ENCODE data around the gene XDH.

XDH gene

DNA sequence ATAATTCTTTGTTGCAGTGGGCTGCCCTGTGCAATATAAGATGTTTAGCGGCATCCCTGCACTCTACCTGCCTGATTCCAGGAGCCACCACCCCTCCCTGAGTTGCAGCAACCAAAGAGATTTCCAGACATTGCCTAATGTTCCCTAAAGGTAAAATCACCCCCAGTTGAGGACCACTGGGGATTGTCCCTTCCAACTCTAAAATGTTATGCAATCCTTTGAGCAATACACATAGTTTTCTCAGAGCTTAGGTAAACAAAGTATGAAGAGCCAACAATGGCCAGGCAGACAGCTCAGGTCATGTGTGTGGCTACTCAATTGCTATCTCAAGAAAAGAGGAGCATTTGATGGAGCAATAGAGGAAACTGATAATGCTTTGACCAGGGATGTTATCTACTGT, 87.0 kb downstream of the XDH start:
- DNase-seq: no peak

DNA sequence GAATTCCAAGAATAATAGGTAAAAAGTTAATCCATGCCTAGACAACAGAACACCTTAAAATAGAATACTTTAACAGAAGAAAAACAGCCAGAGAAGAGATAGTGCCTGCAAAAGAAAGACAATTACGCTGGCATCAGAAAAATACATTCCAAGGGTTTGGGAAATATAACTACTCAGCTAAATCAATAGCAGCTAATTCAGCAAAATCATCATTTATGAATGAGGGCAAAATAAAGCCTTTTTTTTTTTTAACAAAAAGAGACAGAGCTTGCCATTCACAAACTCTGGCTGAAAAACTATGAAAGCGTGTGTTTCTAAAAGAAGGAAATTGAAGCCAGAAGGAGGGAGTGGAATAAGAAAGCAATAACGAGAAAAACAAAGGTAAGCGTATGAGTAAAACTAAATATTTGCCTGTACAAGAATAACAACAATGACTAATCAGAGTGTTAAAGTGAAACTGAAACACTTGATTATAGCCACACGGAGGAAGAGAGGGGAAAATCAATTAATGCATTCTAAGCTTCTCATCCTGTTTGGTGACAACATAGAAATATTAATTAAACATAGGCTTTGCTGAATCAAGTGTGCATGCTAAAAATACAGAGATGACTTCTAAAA, 90.4 kb downstream of the XDH start:
- DNase-seq: no peak

DNA sequence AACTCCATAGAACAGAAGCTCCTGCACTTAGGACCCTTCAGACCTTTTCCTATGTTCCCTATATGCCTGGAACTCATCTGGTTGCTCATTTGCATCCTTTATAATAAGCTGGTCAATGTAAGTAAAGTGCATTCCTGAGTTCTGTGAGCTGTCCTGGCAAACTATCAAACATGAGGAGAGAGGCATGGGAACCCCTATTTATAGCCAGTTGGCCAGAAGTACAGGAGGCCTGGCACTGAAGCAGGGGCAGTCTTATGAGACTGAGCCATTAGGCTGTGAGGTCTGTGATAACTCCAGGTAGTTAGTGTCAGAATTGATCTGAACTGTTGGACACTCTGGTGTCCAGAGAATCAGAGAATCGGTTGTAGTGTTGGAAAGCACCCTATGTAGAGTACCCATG, 92.2 kb downstream of the XDH start:
- DNase-seq: no peak

DNA sequence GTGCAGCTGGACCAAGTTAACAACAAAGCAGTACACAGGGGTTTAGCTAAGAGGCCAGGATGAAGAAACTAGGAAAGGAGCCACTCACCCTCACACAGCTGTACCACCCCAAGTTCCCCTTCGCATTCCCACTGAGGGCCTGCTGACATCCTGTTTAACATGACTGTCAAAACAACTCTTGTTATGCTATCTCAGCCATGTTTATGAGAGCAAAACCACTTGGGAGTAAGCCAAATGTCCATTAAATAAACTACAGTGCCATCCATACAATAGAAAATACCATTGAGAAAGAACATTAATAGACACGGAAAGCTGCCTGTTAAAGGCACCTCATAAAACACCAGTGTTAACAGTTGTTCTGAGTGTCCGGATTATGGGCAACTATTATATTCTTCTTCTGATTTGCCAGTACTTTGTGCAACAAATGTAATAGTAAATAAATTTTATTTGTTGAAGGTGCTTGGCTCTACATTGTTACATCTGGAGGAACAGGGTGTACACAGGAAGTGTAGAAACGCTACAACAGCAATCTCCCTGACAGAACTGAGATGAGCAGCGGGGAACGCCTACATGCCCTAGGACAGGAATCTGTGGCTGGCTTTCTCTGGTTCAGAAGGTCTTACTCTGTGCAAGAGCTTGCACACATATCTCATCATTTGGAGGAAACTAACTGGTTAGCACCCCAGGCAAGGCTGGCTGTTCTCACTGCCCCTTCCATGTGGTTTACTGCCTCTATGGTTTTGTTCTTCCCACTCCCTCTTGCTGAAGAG, 95.0 kb downstream of the XDH start:
- no peak for DNase-seq

GRCh38 chr2:31318361-31319336, 95.9 kb downstream of the XDH start:
- DNase-seq: no peak

- peak; percentile 34 for DNase-seq
These were observed 97.1 kb downstream of the XDH start for GRCh38 chr2:31317396-31317795.

GRCh38 chr2:31314761-31315160, 99.8 kb downstream of the XDH start:
- no peak for DNase-seq

DNA sequence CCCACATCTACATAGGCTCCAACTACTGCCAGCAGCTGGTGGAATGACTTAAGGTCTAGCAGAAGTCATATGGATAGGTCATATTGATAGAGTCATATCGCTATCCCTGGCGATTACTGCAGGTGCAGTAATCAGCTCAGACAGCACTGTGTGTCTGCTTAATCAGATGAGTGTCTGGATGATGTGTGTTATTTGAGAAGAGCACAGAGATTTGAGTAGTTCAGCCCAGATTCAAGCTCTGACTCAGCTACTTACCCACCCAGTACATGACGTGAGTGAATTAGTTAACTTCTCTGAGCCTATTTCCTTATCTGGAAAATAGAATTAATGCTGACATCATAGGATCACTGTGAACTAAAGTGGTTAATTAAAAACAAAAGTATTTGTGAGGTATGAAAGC, 101.6 kb downstream of the XDH start:
- DNase-seq: peak; percentile 65

GRCh38 chr2:31304816-31305215, 109.7 kb downstream of the XDH start:
- DNase-seq: no peak

- DNase-seq: no peak
These were observed 111.5 kb downstream of the XDH start for GRCh38 chr2:31302940-31303563.

GRCh38 chr2:31300309-31300708, 114.2 kb downstream of the XDH start:
- DNase-seq: no peak

DNA sequence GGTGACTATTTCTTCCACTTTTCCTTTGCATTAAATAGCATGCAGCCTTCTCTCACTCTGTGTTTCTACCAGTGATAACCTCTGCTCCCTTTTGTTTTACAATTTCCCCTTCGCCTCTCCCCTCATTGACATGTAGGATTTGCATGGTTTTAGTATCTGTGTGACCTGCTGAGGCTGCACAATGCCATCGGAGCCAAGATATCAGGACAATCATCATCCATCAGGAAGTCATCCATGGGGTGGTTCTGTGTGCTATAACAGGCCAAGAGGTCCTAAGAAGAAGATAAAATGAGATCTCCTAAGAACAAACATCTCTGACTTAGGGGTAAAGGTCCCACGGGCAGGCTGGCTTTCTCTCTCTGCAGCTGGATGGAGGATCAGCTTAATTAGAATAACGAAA, 115.0 kb downstream of the XDH start:
- no peak for DNase-seq

DNA sequence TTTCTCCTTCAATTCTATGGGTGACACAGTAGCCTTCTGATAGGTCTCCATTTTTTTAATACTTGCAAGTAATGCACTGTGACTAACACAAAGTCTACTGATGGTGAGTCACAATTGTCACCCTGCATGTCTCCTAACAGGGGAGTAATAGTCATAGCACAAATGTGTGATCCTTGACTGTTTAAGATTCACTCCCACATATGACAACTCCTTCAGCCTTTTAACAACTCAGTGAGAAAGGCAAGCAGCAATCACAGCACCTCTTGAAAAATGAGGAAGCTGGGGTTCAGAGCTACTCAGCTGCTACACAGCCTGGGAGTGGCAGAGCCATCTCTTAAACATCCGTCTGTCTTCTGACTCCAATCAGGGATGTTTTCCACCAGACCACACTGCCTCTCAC, 116.8 kb downstream of the XDH start:
- peak; percentile 45 for DNase-seq

DNA sequence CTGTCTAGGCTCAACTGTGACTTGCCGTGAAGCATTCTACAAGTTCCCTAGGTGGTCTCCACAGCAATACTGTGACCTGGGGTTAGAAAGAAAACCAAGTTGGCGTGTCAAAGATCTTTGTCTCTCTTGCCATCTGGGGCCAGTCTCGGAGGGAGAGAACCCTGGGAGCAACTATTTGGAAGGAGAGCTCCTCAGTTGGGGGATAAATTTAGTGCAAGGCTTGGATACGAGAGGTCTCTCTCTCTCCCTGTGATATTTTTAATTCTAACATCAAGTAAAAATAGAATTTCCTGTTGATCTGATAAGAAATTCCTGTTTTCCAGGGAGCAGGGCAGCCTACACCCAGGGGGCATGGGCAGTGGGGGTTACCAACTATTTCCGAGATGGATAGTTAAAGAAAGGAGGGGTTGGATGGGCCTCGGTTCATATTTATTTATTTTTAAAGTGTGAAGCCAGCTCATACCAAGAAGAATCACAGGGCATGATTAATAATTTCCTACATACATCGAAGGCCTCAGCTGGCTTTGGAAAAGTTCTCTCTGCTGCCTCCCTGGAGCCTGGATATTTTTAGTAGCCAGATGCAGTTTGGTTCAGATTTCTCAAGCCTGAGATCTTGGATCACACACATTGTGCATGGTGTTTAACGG, 117.8 kb downstream of the XDH start:
- no peak for DNase-seq

DNA sequence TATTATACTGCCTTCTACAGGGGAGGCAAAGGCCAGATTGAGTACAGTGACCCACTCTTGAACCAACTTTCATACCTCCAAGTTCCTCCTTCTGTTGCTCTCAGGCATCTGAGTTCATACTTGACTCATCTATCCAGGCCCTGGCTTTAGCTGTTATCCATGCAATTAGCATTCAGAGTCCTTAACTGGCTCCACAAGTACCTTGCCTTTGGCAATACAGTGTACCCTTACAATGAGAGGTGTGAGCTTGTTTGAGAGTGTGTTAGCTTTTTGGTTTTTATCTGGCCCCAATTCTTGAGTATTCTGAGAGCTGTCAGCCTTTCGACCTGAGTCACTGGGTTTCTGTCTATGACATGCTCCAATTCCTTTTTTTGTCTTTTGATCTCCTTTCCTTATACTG, 120.3 kb downstream of the XDH start:
- no peak for DNase-seq

GRCh38 chr2:31287654-31288053, 126.9 kb downstream of the XDH start:
- no peak for DNase-seq

DNA sequence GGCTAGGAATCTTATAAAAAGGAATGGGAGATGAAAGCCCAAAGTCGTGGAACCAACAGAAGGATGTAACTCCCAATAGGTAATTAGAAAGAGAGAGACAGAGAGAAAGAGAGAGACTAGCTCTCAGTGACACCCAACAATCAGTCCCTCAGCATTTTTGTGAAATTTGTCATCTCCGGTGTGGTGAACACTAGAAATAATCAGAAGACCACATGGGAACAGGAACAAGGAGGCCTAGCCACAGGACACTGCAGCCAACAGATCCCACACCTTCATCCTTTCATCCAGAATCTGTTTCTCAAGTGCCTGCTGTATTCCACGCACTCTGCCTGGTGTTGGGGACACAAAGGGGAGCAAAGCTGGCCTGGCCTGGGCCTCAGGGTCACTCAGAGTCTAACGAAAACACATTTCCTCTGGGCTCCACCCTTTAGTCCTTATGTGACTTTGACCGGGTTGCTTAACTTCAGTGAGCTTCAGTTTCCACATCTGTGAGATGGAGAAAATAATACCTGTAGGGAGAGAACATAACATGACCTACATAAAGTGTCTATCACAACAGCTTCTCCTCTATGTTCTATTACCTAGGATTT, 127.5 kb downstream of the XDH start:
- no peak for DNase-seq

GRCh38 chr2:31286230-31286629, 128.3 kb downstream of the XDH start:
- no peak for DNase-seq

All from NCI-H82 (cell line).